ENCODE measurements around the gene KAZN. TPM values are rescaled to one million over a fixed set of nuclear protein-coding genes. Genes with fewer than 3 reads are reported as not detected.

Gene KAZN
- polyA plus RNA-seq, 1 experiment, result 5.5 TPM

DNA sequence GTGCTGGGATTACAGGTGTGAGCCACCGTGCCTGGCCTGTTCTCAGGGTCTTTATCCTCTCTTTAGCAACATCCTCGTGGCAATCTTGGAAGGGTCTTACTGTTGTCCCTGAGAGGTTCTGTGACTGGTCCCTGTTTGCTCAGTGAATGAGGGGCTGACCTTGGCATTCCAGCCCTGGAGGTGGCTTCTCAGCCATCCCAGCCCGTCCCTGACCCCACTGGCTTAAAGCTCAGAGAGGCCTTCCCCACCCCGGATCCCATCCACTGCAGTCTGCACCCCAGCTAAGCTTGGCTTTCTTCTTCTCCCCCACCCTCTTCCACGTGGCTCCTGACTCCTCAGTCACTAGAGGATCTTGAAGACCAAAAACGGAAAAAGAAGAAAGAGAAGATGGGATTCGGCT, 466.8 kb downstream of the KAZN start:
- ChIA-PET POLR2A (no interaction called here), CTCF (interaction anchor here (1.1 kb wide), 1 partner anchor 8 kb away, joined by 3 read pairs; no protein-coding TSS in a partner anchor)
- no peak overlapping the region for H3K4me3 ChIP-seq (ENCODE audit: low read depth, low read length)
- peaks cover 18% of the 10 kb centered on the region for H3K36me3 ChIP-seq (ENCODE audit: control insufficient read depth, insufficient read depth, low read length)
- TF ChIP-seq, protein P1, sequence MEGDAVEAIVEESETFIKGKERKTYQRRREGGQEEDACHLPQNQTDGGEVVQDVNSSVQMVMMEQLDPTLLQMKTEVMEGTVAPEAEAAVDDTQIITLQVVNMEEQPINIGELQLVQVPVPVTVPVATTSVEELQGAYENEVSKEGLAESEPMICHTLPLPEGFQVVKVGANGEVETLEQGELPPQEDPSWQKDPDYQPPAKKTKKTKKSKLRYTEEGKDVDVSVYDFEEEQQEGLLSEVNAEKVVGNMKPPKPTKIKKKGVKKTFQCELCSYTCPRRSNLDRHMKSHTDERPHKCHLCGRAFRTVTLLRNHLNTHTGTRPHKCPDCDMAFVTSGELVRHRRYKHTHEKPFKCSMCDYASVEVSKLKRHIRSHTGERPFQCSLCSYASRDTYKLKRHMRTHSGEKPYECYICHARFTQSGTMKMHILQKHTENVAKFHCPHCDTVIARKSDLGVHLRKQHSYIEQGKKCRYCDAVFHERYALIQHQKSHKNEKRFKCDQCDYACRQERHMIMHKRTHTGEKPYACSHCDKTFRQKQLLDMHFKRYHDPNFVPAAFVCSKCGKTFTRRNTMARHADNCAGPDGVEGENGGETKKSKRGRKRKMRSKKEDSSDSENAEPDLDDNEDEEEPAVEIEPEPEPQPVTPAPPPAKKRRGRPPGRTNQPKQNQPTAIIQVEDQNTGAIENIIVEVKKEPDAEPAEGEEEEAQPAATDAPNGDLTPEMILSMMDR (IDR thresholded peaks at IDR 0.05; ENCODE audit: insufficient read depth, low read depth, low read length), result no peak
- DNase-seq (ENCODE audit: low read depth), result no peak
- no peaks in the 10 kb centered on the region for H3K27me3 ChIP-seq (ENCODE audit: control insufficient read depth, insufficient read depth, low read length)

DNA sequence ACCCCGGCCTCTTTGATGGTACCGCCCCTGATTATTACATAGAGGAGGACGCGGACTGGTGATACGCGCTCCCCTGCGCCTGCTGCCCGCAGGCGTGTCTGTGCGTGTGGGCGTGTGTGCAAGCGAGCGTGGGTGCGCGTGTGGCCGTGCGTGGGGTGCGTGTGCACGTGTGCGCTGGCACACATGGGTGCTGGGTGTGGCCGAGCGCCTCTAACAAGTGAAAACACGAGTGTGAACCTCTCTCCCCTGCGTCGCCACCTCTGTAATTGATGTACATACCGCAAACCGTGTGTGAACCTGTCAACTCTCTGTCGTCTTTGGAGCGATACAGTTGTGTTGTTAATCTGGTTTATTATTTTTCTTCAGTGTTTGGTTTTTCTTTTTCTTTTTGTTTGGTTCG, 467.3 kb downstream of the KAZN start:
- POLR2A ChIA-PET, result no interaction called here
- Histone ChIP-seq H3K36me3 (ENCODE audit: control insufficient read depth, insufficient read depth, low read length) (peaks cover 16% of the 10 kb centered on the region), H3K4me3 (ENCODE audit: low read depth, low read length) (no peak overlapping the region), H3K27me3 (ENCODE audit: control insufficient read depth, insufficient read depth, low read length) (no peaks in the 10 kb centered on the region)
- no peak for DNase-seq (ENCODE audit: low read depth)
- CTCF ChIA-PET, result interaction anchor here (1.1 kb wide), 1 partner anchor 9 kb away, joined by 3 read pairs; no protein-coding TSS in a partner anchor
- TF ChIP-seq, protein P1 (IDR thresholded peaks at IDR 0.05; ENCODE audit: insufficient read depth, low read depth, low read length), result no peak

DNA sequence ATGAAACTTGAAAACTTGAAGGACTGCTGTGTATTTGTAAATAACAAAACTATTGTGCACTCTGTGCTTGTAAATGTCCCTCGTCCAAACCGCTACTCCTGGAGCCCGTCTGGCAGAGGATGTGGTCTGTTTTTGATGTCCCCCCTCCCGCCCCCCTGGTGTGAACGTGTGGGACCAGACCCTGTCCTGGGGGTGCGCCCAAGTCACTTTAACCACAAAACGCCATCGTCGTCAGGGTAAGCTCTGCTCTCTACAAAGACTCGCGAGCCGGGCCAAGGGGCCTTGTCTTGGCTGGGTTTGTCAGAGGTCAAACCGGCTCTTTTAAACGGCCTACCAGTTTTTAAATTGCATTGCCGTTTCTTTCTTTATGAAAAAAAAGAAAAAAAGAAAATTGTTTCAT, 467.7 kb downstream of the KAZN start:
- no peaks in the 10 kb centered on the region for H3K27me3 ChIP-seq (ENCODE audit: control insufficient read depth, insufficient read depth, low read length)
- H3K4me3 ChIP-seq (ENCODE audit: low read depth, low read length), result no peak overlapping the region
- TF ChIP-seq, protein P1 (IDR thresholded peaks at IDR 0.05; ENCODE audit: insufficient read depth, low read depth, low read length), result no peak
- no peak for DNase-seq (ENCODE audit: low read depth)
- H3K36me3 ChIP-seq (ENCODE audit: control insufficient read depth, insufficient read depth, low read length), result peaks cover 16% of the 10 kb centered on the region
- ChIA-PET CTCF (no interaction called here), POLR2A (no interaction called here)

DNA sequence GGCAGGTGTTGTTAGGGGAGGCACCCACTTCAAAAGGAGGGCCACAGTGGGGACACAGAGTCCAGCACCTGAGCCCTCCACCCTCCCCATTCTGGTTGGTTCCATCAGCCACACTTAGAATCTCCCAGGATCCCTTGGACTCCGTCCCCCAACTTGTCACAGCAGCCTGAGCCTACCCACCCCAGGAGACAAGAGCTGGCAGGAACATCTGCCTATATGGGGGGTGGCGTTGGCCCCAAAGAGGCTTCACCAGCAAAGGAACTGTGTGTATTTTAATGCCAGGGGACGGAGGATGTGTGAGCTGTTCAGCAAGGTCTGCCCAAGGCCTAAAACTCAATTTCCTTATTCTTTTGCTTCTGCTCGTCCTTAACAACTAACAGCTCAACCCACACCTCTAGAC, 468.7 kb downstream of the KAZN start:
- POLR2A ChIA-PET, result no interaction called here
- Histone ChIP-seq H3K4me3 (ENCODE audit: low read depth, low read length) (no peak overlapping the region), H3K27me3 (ENCODE audit: control insufficient read depth, insufficient read depth, low read length) (no peaks in the 10 kb centered on the region), H3K36me3 (ENCODE audit: control insufficient read depth, insufficient read depth, low read length) (peaks cover 14% of the 10 kb centered on the region)
- CTCF ChIA-PET, result no interaction called here
- DNase-seq (ENCODE audit: low read depth), result no peak
- TF ChIP-seq, protein P1 (IDR thresholded peaks at IDR 0.05; ENCODE audit: insufficient read depth, low read depth, low read length), result no peak

DNA sequence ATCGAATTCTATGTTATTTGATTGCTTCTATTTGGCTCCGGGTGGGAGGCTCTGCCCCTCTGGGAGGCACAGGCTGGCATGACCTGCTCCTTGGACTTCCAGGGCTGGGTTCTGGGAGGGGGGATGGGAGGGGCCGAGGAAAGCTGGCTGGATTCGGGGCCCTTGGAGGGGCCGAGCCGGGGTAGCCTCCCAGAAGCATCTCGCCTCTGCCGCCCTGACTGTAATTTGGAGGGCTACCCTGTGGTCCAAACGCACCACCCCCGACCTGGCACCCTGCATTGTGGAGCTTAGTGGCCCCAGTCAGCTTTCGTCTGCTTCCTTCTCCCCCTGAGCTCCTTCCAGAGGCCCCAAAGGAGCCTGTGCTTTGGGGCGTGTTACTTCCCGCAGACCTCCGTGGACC, 469.7 kb downstream of the KAZN start:
- CTCF ChIA-PET, result interaction anchor here (1.2 to 2.3 kb wide), 2 partner anchors 26 to 40 kb away, joined by 3 to 8 read pairs; no protein-coding TSS in a partner anchor

More for the DNA sequence above, 469.7 kb downstream of the KAZN start:
- peaks cover 10% of the 10 kb centered on the region for H3K36me3 ChIP-seq (ENCODE audit: control insufficient read depth, insufficient read depth, low read length)
- TF ChIP-seq, protein P1 (IDR thresholded peaks at IDR 0.05; ENCODE audit: insufficient read depth, low read depth, low read length), result no peak
- DNase-seq (ENCODE audit: low read depth), result no peak
- no peaks in the 10 kb centered on the region for H3K27me3 ChIP-seq (ENCODE audit: control insufficient read depth, insufficient read depth, low read length)
- no peak overlapping the region for H3K4me3 ChIP-seq (ENCODE audit: low read depth, low read length)
- POLR2A ChIA-PET, result no interaction called here

Data from BJ (cell line).